Naive thymus-derived CD8-positive, alpha-beta T cell (primary cell): Measurements from ENCODE around the gene GPR42. TPM values are rescaled to one million over a fixed set of nuclear protein-coding genes. Genes with fewer than 3 reads are reported as not detected.
A peak's percentile ranks its signal among the peaks of the same experiment; 100 is the strongest.

Experiments
- ATAC-seq, 2 donors: fragments of 150-1000 bp; cut with Tn5 transposase in 1 of 2; sonication (Bioruptor Pico), chemical (Tn5 transposase) in 1 of 2; 1 replicate in 1 of 2; 2 replicates in 1 of 2; pipeline ENCODE4 v1.10.0; 2021; ENCODE audit warnings: mild to moderate bottlenecking in 2 of 2, moderate library complexity in 2 of 2
- POLR2A ChIA-PET: fragments of 350-600 bp; sonication (Branson Sonifier 250); formaldehyde crosslinking; loops from one replicate; lab custom pipeline; 2021; ENCODE audit warnings: antibody characterized with exemption; lab: Charles Lee
- DNase-seq, 10 donors: peaks; one replicate each; pipeline versions ENCODE4 v3.0.0 to v3.0.0-alpha.2; 2020 to 2022
- H3K27ac Mint-ChIP-seq, 10 donors: one replicate each; pipeline ENCODE4 v1.8.0; 2020 to 2022; ENCODE audit warnings: mild to moderate bottlenecking in 10 of 10, mixed read lengths in 10 of 10, moderate library complexity in 4 of 10, inconsistent platforms in 1 of 10
- H3K27me3 Mint-ChIP-seq, 5 donors: one replicate each; pipeline ENCODE4 v1.8.0; 2021 to 2022; ENCODE audit warnings: mixed read lengths in 5 of 5
- H3K36me3 Mint-ChIP-seq, 3 donors: one replicate each; pipeline ENCODE4 v1.8.0; 2020 to 2022; ENCODE audit warnings: mixed read lengths in 3 of 3, mild to moderate bottlenecking in 2 of 3, inconsistent platforms in 1 of 3
- H3K4me1 Mint-ChIP-seq, 4 donors: one replicate each; pipeline ENCODE4 v1.8.0; 2021 to 2022; ENCODE audit warnings: mixed read lengths in 4 of 4
- H3K4me3 Mint-ChIP-seq, 10 donors: one replicate each; pipeline ENCODE4 v1.8.0; 2020 to 2022; ENCODE audit warnings: mild to moderate bottlenecking in 10 of 10, mixed read lengths in 10 of 10, moderate library complexity in 6 of 10, inconsistent platforms in 1 of 10
- H3K9me3 Mint-ChIP-seq, 9 donors: one replicate each; pipeline ENCODE4 v1.8.0; 2020 to 2022; ENCODE audit warnings: mixed read lengths in 9 of 9, mild to moderate bottlenecking in 3 of 9, inconsistent platforms in 1 of 9, moderate library complexity in 1 of 9
- polyA plus RNA-seq, 3 donors: library from polyadenylated mRNA; unstranded; fragments of 300-500 nt; fragmentation: Illumina TruSeq; gene quantifications; one replicate each; pipeline ENCODE4 v1.2.3, GENCODE V29; 2021
- total RNA-seq, 8 experiments: library from RNA in 2 of 8; stranded (reverse) in 2 of 8; gene quantifications; one replicate each; pipeline ENCODE4 v1.2.3 and lab custom pipeline; 2021 to 2026

The GPR42 gene
- total and polyA plus RNA-seq, 5 experiments from 2014 or later: not detected

- POLR2A ChIA-PET: interaction anchor here (0.6 to 0.9 kb wide), 4 partner anchors 30 to 146 kb away, joined by 3 to 4 read pairs (median 3); partner anchors contain the start of gene USF2
- H3K27ac Mint-ChIP-seq: peak overlapping the region in 2 of 10 donors; percentile 18 to 52
These were observed 21.8 kb upstream of the GPR42 start for GRCh38 chr19:35348911-35349611.

GRCh38 chr19:35349614-35350521 is 21.0 kb upstream of the GPR42 start:
- H3K4me3 Mint-ChIP-seq: no peak overlapping the region
- H3K27me3 Mint-ChIP-seq: peaks cover 0 to 18% (median 5%) of the 10 kb centered on the region in 5 donors
- peak overlapping the region in 1 of 10 donors; percentile 29 for H3K27ac Mint-ChIP-seq
- H3K9me3 Mint-ChIP-seq: no peaks in the 10 kb centered on the region
- no peaks in the 10 kb centered on the region for H3K36me3 Mint-ChIP-seq
- DNase-seq: peak in 1 of 10 donors; percentile 12
- POLR2A ChIA-PET: interaction anchor here (0.7 kb wide), 1 partner anchor 145 kb away, joined by 3 read pairs; no protein-coding TSS in a partner anchor
- H3K4me1 Mint-ChIP-seq: peaks cover 20 to 55% (median 33%) of the 10 kb centered on the region in 4 donors
- ATAC-seq: no peak

More at GRCh38 chr19:35348911-35349611, 21.8 kb upstream of the GPR42 start:
- Mint-ChIP-seq H3K9me3 (no peaks in the 10 kb centered on the region), H3K27me3 (peaks cover 0 to 20% (median 5%) of the 10 kb centered on the region in 5 donors), H3K4me1 (peaks cover 20 to 53% (median 33%) of the 10 kb centered on the region in 4 donors), H3K4me3 (no peak overlapping the region), H3K36me3 (no peaks in the 10 kb centered on the region)
- ATAC-seq (no peak), DNase-seq (peak in 1 of 10 donors; percentile 16)

- Mint-ChIP-seq H3K4me3 (no peak overlapping the region), H3K4me1 (peaks cover 20 to 52% (median 32%) of the 10 kb centered on the region in 4 donors), H3K9me3 (no peaks in the 10 kb centered on the region), H3K27me3 (peaks cover 0 to 17% (median 5%) of the 10 kb centered on the region in 5 donors), H3K27ac (no peak overlapping the region), H3K36me3 (no peaks in the 10 kb centered on the region)
- POLR2A ChIA-PET: no interaction called here
- DNase-seq (no peak), ATAC-seq (no peak)
These were observed 20.3 kb upstream of the GPR42 start for GRCh38 chr19:35350591-35350990.

- Mint-ChIP-seq H3K27ac (no peak overlapping the region), H3K4me1 (peaks cover 17 to 42% (median 22%) of the 10 kb centered on the region in 4 donors), H3K27me3 (peaks cover 0 to 17% (median 5%) of the 10 kb centered on the region in 5 donors), H3K4me3 (no peak overlapping the region), H3K36me3 (no peaks in the 10 kb centered on the region), H3K9me3 (no peaks in the 10 kb centered on the region)
- ATAC-seq: no peak
- POLR2A ChIA-PET: interaction anchor here (0.6 to 2.3 kb wide), 3 partner anchors 12 to 135 kb away, joined by 3 to 11 read pairs (median 5); no protein-coding TSS in a partner anchor
- DNase-seq: no peak
These were observed 19.3 kb upstream of the GPR42 start for GRCh38 chr19:35351411-35352176.

- H3K4me1 Mint-ChIP-seq: peaks cover 12 to 37% (median 17%) of the 10 kb centered on the region in 4 donors
- H3K36me3 Mint-ChIP-seq: no peaks in the 10 kb centered on the region
- H3K27ac Mint-ChIP-seq: no peak overlapping the region
- no peaks in the 10 kb centered on the region for H3K9me3 Mint-ChIP-seq
- H3K27me3 Mint-ChIP-seq: peaks cover 0 to 15% (median 5%) of the 10 kb centered on the region in 5 donors
- POLR2A ChIA-PET: interaction anchor here (1.2 to 2.3 kb wide), 3 partner anchors 111 to 135 kb away, joined by 3 to 12 read pairs (median 11); no protein-coding TSS in a partner anchor
- H3K4me3 Mint-ChIP-seq: no peak overlapping the region
- ATAC-seq (no peak), DNase-seq (no peak)
These were observed 18.8 kb upstream of the GPR42 start for GRCh38 chr19:35352177-35352447.

GRCh38 chr19:35352448-35353304 is 18.2 kb upstream of the GPR42 start:
- H3K4me3 Mint-ChIP-seq: no peak overlapping the region
- H3K27ac Mint-ChIP-seq: peak overlapping the region in 3 of 10 donors; percentile 29 to 61 (median 52)
- ATAC-seq (peak; percentile 78 to 91), DNase-seq (peak; percentile 46 to 79 (median 62))
- peaks cover 8 to 32% (median 11%) of the 10 kb centered on the region in 4 donors for H3K4me1 Mint-ChIP-seq
- H3K36me3 Mint-ChIP-seq: no peaks in the 10 kb centered on the region
- H3K27me3 Mint-ChIP-seq: peaks cover 0 to 15% (median 5%) of the 10 kb centered on the region in 5 donors
- no peaks in the 10 kb centered on the region for H3K9me3 Mint-ChIP-seq
- POLR2A ChIA-PET: interaction anchor here (1.2 to 2.3 kb wide), 5 partner anchors 107 to 142 kb away, joined by 3 to 12 read pairs (median 7); no protein-coding TSS in a partner anchor

GRCh38 chr19:35353635-35354034 is 17.2 kb upstream of the GPR42 start:
- Mint-ChIP-seq H3K4me1 (peaks cover 8 to 31% (median 13%) of the 10 kb centered on the region in 4 donors), H3K27me3 (peaks cover 0 to 24% (median 5%) of the 10 kb centered on the region in 5 donors), H3K36me3 (no peaks in the 10 kb centered on the region), H3K9me3 (no peaks in the 10 kb centered on the region), H3K4me3 (no peak overlapping the region), H3K27ac (no peak overlapping the region)
- DNase-seq (no peak), ATAC-seq (no peak)
- POLR2A ChIA-PET: interaction anchor here (1.3 to 2.3 kb wide), 4 partner anchors 106 to 142 kb away, joined by 4 to 12 read pairs (median 9); no protein-coding TSS in a partner anchor

- Mint-ChIP-seq H3K27ac (no peak overlapping the region), H3K4me1 (peaks cover 8 to 22% (median 13%) of the 10 kb centered on the region in 4 donors), H3K9me3 (no peaks in the 10 kb centered on the region), H3K36me3 (no peaks in the 10 kb centered on the region), H3K4me3 (no peak overlapping the region), H3K27me3 (peaks cover 0 to 14% (median 5%) of the 10 kb centered on the region in 5 donors)
- POLR2A ChIA-PET: interaction anchor here (0.6 to 1.2 kb wide), 2 partner anchors 109 to 140 kb away, joined by 4 read pairs; no protein-coding TSS in a partner anchor
- ATAC-seq: no peak
- DNase-seq: no peak
These were observed 16.0 kb upstream of the GPR42 start for GRCh38 chr19:35354898-35355297.

- POLR2A ChIA-PET: interaction anchor here (0.7 kb wide), 1 partner anchor 11 kb away, joined by 3 read pairs; no protein-coding TSS in a partner anchor
- H3K27me3 Mint-ChIP-seq: peaks cover 0 to 14% (median 5%) of the 10 kb centered on the region in 5 donors
- H3K4me1 Mint-ChIP-seq: peaks cover 8 to 22% (median 13%) of the 10 kb centered on the region in 4 donors
- H3K27ac Mint-ChIP-seq: no peak overlapping the region
- no peak overlapping the region for H3K4me3 Mint-ChIP-seq
- ATAC-seq: no peak
- no peak for DNase-seq
- no peaks in the 10 kb centered on the region for H3K36me3 Mint-ChIP-seq
- no peaks in the 10 kb centered on the region for H3K9me3 Mint-ChIP-seq
These were observed 14.9 kb upstream of the GPR42 start for GRCh38 chr19:35355791-35356460.

- POLR2A ChIA-PET: interaction anchor here (0.7 kb wide), 1 partner anchor 10 kb away, joined by 4 read pairs; the partner anchor contains the start of gene FFAR1
- Mint-ChIP-seq H3K4me3 (peak within 1 kb of the TSS in 5 of 10 donors; percentile 33 to 57 (median 43)), H3K9me3 (no peaks in the 10 kb centered on the region), H3K4me1 (peaks cover 5 to 17% (median 8%) of the 10 kb centered on the region in 4 donors), H3K27ac (peak within 1 kb of the TSS in 5 of 10 donors; percentile 2 to 56 (median 45)), H3K27me3 (peaks cover 0 to 35% (median 10%) of the 10 kb centered on the region in 5 donors), H3K36me3 (no peaks in the 10 kb centered on the region)
- DNase-seq (peak in 1 of 10 donors; percentile 30), ATAC-seq (peak in 1 of 2 donors; percentile 50)
These were observed 12.8 kb upstream of the GPR42 start, which contains the start of gene FFAR3 for GRCh38 chr19:35357867-35358573. FFAR3 (plus strand) TSS chr19:35358460; CDS start chr19:35358891, 431 bp downstream.
